Activated CD4-positive, alpha-beta T cell treated with anti-CD3 and anti-CD28 coated beads, Interleukin-2, amount 50 U/mL, for 1 hour (primary cell): Measurements from ENCODE around the gene DZIP1.
"Not testable (repeated sequence)": the region's sequence is repeated elsewhere in the genome, so short reads cannot be mapped to it uniquely, and the experiment has no call there.

Source experiments
- DNase-seq: peaks from one replicate; pipeline ENCODE4 v3.0.0-alpha.2; 2020

Gene DZIP1

GRCh38 chr13:95644601-95645052, at the start of gene DZIP1:
Gene DZIP1, minus strand, starts transcription at chr13:95644706. Its CDS starts 2,677 bp downstream, at chr13:95642029.
- DNase-seq, result no peak

GRCh38 chr13:95690986-95691385, 46.5 kb upstream of the DZIP1 start:
- DNase-seq, result not testable (repeated sequence)

- DNase-seq, result no peak
These were observed 45.0 kb upstream of the DZIP1 start for GRCh38 chr13:95689582-95689926.

GRCh38 chr13:95684960-95685359, 40.5 kb upstream of the DZIP1 start:
- not testable (repeated sequence) for DNase-seq

GRCh38 chr13:95684418-95684817, 39.9 kb upstream of the DZIP1 start:
- no peak for DNase-seq

GRCh38 chr13:95679722-95680121, 35.2 kb upstream of the DZIP1 start:
- DNase-seq, result no peak

GRCh38 chr13:95678967-95679366, 34.5 kb upstream of the DZIP1 start:
- no peak for DNase-seq

GRCh38 chr13:95677564-95678266, 33.2 kb upstream of the DZIP1 start:
- no peak for DNase-seq

GRCh38 chr13:95676762-95677563, 32.5 kb upstream of the DZIP1 start, which contains the start of gene DNAJC3:
Gene DNAJC3, plus strand, starts transcription at chr13:95677139. Its CDS starts 117 bp downstream, at chr13:95677256.
- peak; percentile 98 for DNase-seq

- no peak for DNase-seq
These were observed 31.7 kb upstream of the DZIP1 start for GRCh38 chr13:95676105-95676761.

GRCh38 chr13:95671597-95671996, 27.1 kb upstream of the DZIP1 start:
- no peak for DNase-seq

GRCh38 chr13:95667235-95667634, 22.7 kb upstream of the DZIP1 start:
- not testable (repeated sequence) for DNase-seq

GRCh38 chr13:95660981-95661581, 16.6 kb upstream of the DZIP1 start:
- no peak for DNase-seq

- no peak for DNase-seq
These were observed 15.0 kb upstream of the DZIP1 start for GRCh38 chr13:95659500-95659899.

- DNase-seq, result no peak
These were observed 12.0 kb upstream of the DZIP1 start for GRCh38 chr13:95656386-95657015.

- no peak for DNase-seq
These were observed 8.3 kb upstream of the DZIP1 start for GRCh38 chr13:95652821-95653220.

- no peak for DNase-seq
These were observed 7.8 kb upstream of the DZIP1 start for GRCh38 chr13:95652244-95652764.

GRCh38 chr13:95650696-95651095, 6.2 kb upstream of the DZIP1 start:
- DNase-seq, result no peak

- no peak for DNase-seq
These were observed 2.8 kb upstream of the DZIP1 start for GRCh38 chr13:95647321-95647720.

GRCh38 chr13:95643936-95644598, 439 bp downstream of the DZIP1 start:
- DNase-seq, result no peak

GRCh38 chr13:95643571-95643935, 953 bp downstream of the DZIP1 start:
- DNase-seq, result no peak

- no peak for DNase-seq
These were observed 1.5 kb downstream of the DZIP1 start for GRCh38 chr13:95642999-95643398.
